Left ventricle myocardium inferior (tissue), 1 donor: ENCODE measurements around the gene SGCD. TPM values are rescaled to one million over a fixed set of nuclear protein-coding genes. Genes with fewer than 3 reads are reported as not detected.

Source experiments
- DNase-seq: peaks from one replicate; pipeline ENCODE4 v3.0.0-alpha.2; 2020
- H3K27ac ChIP-seq: fragments of 200-600 bp; replicated peaks from 2 replicates; pipeline ENCODE4 v1.8.0; 2021
- H3K27me3 ChIP-seq: fragments of 200-600 bp; 2 replicates; pipeline ENCODE4 v1.8.0; 2021; ENCODE audit warnings: low read depth
- H3K36me3 ChIP-seq: fragments of 200-600 bp; 2 replicates; pipeline ENCODE4 v1.8.0; 2021
- H3K4me1 ChIP-seq: fragments of 200-600 bp; 2 replicates; pipeline ENCODE4 v1.8.0; 2021
- H3K4me3 ChIP-seq: fragments of 200-600 bp; 2 replicates; pipeline ENCODE4 v1.8.0; 2021; ENCODE audit warnings: mild to moderate bottlenecking, moderate library complexity
- H3K9me3 ChIP-seq: fragments of 200-600 bp; replicated peaks from 2 replicates; pipeline ENCODE4 v1.8.0; 2021
- intact Hi-C: fragments of 100-400 bp; cut with micrococcal nuclease; formaldehyde crosslinking; loops from one replicate; pipeline ENCODE4 v1.11.0; 2022
- total RNA-seq: library from RNA; stranded (reverse); fragmentation: NEBNext Ultra II Directional; extraction: Animal tissue kit (Norgen Biotek cat#: 25700); gene quantifications from one replicate; pipeline ENCODE4 v1.2.1, GENCODE V29; 2021
- TF ChIP-seq, protein P1 (sequence below): fragments of 200-600 bp; IDR thresholded peaks from 2 replicates; pipeline ENCODE4 v1.8.0; 2021; ENCODE audit warnings: antibody characterized with exemption, mild to moderate bottlenecking, borderline replicate concordance
- donor health status: DM: no; HTN: yes; CAD: no; lungs with severe emphysema.

SGCD gene
- total RNA-seq, 1 donor from 2014 or later, result 98.7 TPM

DNA sequence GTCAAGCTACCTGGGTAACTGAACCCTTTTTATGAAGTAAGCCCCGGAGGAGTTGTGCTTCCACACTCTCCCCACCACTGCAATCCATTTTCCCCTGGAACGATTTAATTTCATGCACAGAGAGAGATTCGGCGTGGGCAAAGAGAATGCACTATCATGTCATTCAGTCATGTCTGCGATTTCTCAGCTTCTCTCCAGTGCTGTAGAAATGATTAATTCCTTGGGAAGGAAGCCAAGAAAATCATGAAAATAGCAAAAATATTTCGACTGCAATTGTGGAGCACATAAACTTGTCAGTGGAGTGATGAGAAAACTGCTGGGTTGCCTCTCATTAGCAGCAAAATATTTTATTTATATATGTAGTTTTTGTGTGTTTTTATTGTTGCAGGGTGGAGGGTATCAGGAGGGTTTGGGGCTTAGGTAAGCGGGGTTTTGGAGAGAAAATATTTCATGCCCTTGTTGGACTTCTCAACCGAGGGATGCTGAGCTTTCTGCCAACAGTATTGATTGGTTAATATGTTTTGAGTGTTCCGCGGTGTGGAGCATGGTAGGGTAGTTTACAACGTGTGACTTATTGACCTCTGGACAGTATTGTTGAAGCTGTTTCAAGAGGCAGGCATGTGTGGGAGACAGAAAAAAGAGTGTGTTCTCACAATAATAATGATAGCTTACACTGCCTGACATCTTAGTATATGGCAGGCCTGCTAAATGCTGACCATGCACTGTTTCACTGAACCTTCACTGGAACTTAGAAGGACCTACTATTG lies 69.3 kb downstream of the SGCD start:
- TF ChIP-seq, protein P1, sequence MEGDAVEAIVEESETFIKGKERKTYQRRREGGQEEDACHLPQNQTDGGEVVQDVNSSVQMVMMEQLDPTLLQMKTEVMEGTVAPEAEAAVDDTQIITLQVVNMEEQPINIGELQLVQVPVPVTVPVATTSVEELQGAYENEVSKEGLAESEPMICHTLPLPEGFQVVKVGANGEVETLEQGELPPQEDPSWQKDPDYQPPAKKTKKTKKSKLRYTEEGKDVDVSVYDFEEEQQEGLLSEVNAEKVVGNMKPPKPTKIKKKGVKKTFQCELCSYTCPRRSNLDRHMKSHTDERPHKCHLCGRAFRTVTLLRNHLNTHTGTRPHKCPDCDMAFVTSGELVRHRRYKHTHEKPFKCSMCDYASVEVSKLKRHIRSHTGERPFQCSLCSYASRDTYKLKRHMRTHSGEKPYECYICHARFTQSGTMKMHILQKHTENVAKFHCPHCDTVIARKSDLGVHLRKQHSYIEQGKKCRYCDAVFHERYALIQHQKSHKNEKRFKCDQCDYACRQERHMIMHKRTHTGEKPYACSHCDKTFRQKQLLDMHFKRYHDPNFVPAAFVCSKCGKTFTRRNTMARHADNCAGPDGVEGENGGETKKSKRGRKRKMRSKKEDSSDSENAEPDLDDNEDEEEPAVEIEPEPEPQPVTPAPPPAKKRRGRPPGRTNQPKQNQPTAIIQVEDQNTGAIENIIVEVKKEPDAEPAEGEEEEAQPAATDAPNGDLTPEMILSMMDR, result no peak
- Histone ChIP-seq H3K4me1 (peaks cover 69% of the 10 kb centered on the region), H3K36me3 (no peaks in the 10 kb centered on the region), H3K27me3 (no peaks in the 10 kb centered on the region), H3K9me3 (peaks cover 7% of the 10 kb centered on the region), H3K27ac (peak overlapping the region; percentile 74), H3K4me3 (no peak overlapping the region)
- no peak for DNase-seq
- intact Hi-C loops, result no loop called here

DNA sequence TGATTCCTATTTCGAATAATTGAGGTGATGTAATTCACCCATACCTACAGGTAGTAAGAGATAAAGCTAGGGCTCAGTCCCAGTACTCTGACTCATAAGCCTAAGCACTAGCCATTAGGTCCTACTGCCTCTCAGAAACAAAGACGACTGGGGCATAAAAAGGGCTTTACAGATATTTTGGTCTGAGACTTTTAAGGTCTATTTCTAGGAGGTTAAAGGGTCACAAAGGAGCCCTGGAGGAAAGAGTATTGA lies 69.8 kb downstream of the SGCD start:
- Histone ChIP-seq H3K9me3 (peaks cover 7% of the 10 kb centered on the region), H3K4me1 (peaks cover 72% of the 10 kb centered on the region), H3K36me3 (no peaks in the 10 kb centered on the region), H3K27me3 (no peaks in the 10 kb centered on the region), H3K4me3 (no peak overlapping the region), H3K27ac (peak overlapping the region; percentile 74)
- TF ChIP-seq, protein P1, result no peak
- intact Hi-C loops, result no loop called here
- no peak for DNase-seq

DNA sequence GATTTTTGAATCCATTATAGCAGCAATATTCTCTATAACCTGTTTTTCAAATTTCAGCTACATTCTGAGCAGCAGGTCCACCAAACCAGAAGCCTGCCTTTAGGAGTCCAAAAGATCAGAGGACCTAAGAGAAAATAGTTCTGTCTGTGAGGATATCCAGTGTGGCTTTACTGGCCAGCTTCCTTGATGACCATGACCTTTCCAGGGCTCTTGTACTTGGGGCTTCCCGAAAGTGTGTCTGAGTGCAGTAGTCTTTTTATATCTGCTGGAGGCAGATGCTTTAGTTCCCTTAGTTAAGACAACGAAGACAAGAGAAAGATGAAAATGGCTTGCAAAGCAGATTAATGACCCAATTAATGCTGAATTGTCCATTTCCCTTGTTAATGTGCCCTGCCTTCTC lies 72.4 kb downstream of the SGCD start:
- Histone ChIP-seq H3K27ac (peak overlapping the region; percentile 24), H3K36me3 (no peaks in the 10 kb centered on the region), H3K4me3 (no peak overlapping the region), H3K4me1 (peaks cover 70% of the 10 kb centered on the region), H3K27me3 (no peaks in the 10 kb centered on the region), H3K9me3 (no peaks in the 10 kb centered on the region)
- TF ChIP-seq, protein P1, result no peak
- no peak for DNase-seq
- intact Hi-C loops, result no loop called here

DNA sequence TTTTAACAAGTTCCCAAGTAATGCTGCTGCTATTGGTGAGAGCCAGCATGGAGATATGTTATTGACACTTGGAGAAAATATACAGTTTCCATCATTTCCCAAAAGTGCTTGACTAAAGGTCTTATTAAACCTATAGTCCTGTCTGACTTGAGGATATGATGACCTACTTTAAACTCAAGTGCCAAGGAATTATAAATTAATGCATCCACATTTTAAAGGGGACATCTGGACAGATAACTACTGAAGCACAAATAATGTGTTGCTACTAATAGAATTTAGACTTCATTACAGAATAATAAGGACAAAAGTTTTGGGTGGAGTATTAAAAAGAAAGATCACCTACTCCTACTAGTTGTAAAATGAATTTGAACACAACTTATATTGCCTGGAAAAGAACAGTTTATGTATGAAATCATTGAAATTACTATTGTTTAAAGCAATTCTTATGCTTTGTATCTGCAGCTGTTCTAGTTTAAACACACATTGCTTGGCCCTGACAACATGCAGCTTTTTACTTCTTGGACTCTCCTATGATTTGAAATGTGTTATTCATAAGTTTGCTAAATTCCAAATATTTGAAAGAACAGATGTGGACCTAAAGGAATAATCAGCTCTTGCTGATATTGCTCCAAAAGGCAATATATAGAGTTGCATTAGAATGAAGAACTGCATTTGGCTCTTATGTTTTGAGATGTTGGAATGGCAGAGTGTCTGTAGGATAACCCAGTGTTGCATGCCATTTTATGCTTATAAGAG lies 73.4 kb downstream of the SGCD start:
- intact Hi-C loops, result no loop called here
- H3K9me3 ChIP-seq, result no peaks in the 10 kb centered on the region
- H3K36me3 ChIP-seq, result no peaks in the 10 kb centered on the region
- no peak overlapping the region for H3K27ac ChIP-seq
- H3K4me1 ChIP-seq, result peaks cover 60% of the 10 kb centered on the region
- no peak overlapping the region for H3K4me3 ChIP-seq
- no peak for DNase-seq
- TF ChIP-seq, protein P1, result no peak
- no peaks in the 10 kb centered on the region for H3K27me3 ChIP-seq

DNA sequence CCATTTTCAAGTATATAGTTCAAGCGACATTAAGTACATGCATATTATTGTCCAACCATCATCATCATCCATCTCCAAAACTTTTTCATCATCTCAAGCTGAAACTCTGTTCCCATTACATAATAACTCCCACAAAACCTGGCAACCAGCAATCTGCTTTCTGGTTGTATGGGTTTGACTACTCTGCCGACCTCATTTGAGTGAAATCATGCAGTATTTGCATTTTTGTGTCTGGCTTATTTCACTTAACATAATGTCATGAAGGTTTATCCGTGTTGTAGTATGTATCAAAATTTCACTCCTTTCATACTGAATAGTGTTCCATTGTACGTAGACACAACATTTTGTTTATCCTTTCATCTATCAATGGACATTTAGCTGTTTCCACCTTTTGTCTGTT lies 74.8 kb downstream of the SGCD start:
- H3K36me3 ChIP-seq, result no peaks in the 10 kb centered on the region

More for the DNA sequence above, 74.8 kb downstream of the SGCD start:
- no peak for DNase-seq
- Histone ChIP-seq H3K4me1 (peaks cover 56% of the 10 kb centered on the region), H3K27me3 (no peaks in the 10 kb centered on the region), H3K9me3 (no peaks in the 10 kb centered on the region), H3K27ac (no peak overlapping the region), H3K4me3 (no peak overlapping the region)
- intact Hi-C loops, result no loop called here
- TF ChIP-seq, protein P1, result no peak
